ENCODE measurements around the gene ELFN1. TPM values are rescaled to one million over a fixed set of nuclear protein-coding genes. Genes with fewer than 3 reads are reported as not detected.

Gene ELFN1
- polyA plus RNA-seq, 2 donors = 0.16 to 0.39 TPM

- Histone ChIP-seq H3K4me3 (ENCODE audit: low read depth in 1 of 2, low read length in 2 of 2) (no peak overlapping the region), H3K27me3 (ENCODE audit: control insufficient read depth in 1 of 2, insufficient read depth in 2 of 2, low read length in 2 of 2) (peaks cover 0 to 5% of the 10 kb centered on the region in 2 donors), H3K4me1 (ENCODE audit: control insufficient read depth in 2 of 2, insufficient read depth in 2 of 2, low read length in 1 of 2) (peaks cover 5 to 8% of the 10 kb centered on the region in 2 donors), H3K9me3 (ENCODE audit: control insufficient read depth in 2 of 2, insufficient read depth in 1 of 2, low read depth in 1 of 2, low read length in 1 of 2) (peaks cover 0 to 4% of the 10 kb centered on the region in 2 donors), H3K36me3 (ENCODE audit: control insufficient read depth in 2 of 2, insufficient read depth in 2 of 2, low read length in 1 of 2) (no peaks in the 10 kb centered on the region), H3K27ac (ENCODE audit: low read depth in 2 of 2, low read length in 1 of 2) (no peak overlapping the region)
- 97% methylated on average over 72 of the region's 72 CpGs for WGBS, 2 donors
Observed at GRCh38 chr7:1745576-1746490, 75.8 kb downstream of the ELFN1 start.

GRCh38 chr7:1746491-1746975, 76.5 kb downstream of the ELFN1 start:
- 94% methylated on average over 52 to 60 of the region's 60 CpGs for WGBS, 2 donors
- Histone ChIP-seq H3K4me3 (ENCODE audit: low read depth in 1 of 2, low read length in 2 of 2) (no peak overlapping the region), H3K27ac (ENCODE audit: low read depth in 2 of 2, low read length in 1 of 2) (no peak overlapping the region), H3K4me1 (ENCODE audit: control insufficient read depth in 2 of 2, insufficient read depth in 2 of 2, low read length in 1 of 2) (peaks cover 5 to 8% of the 10 kb centered on the region in 2 donors), H3K36me3 (ENCODE audit: control insufficient read depth in 2 of 2, insufficient read depth in 2 of 2, low read length in 1 of 2) (no peaks in the 10 kb centered on the region), H3K27me3 (ENCODE audit: control insufficient read depth in 1 of 2, insufficient read depth in 2 of 2, low read length in 2 of 2) (peaks cover 0 to 5% of the 10 kb centered on the region in 2 donors), H3K9me3 (ENCODE audit: control insufficient read depth in 2 of 2, insufficient read depth in 1 of 2, low read depth in 1 of 2, low read length in 1 of 2) (peaks cover 0 to 4% of the 10 kb centered on the region in 2 donors)

- H3K27me3 ChIP-seq (ENCODE audit: control insufficient read depth in 1 of 2, insufficient read depth in 2 of 2, low read length in 2 of 2) = peaks cover 0 to 5% of the 10 kb centered on the region in 2 donors
- 87 to 88% methylated on average over 38 of the region's 38 CpGs for WGBS, 2 donors
- H3K4me1 ChIP-seq (ENCODE audit: control insufficient read depth in 2 of 2, insufficient read depth in 2 of 2, low read length in 1 of 2) = peaks cover 1 to 4% of the 10 kb centered on the region in 2 donors
- peaks cover 0 to 4% of the 10 kb centered on the region in 2 donors for H3K9me3 ChIP-seq (ENCODE audit: control insufficient read depth in 2 of 2, insufficient read depth in 1 of 2, low read depth in 1 of 2, low read length in 1 of 2)
- H3K27ac ChIP-seq (ENCODE audit: low read depth in 2 of 2, low read length in 1 of 2) = no peak overlapping the region
- H3K36me3 ChIP-seq (ENCODE audit: control insufficient read depth in 2 of 2, insufficient read depth in 2 of 2, low read length in 1 of 2) = no peaks in the 10 kb centered on the region
- no peak overlapping the region for H3K4me3 ChIP-seq (ENCODE audit: low read depth in 1 of 2, low read length in 2 of 2)
Observed at GRCh38 chr7:1747004-1747801, 77.1 kb downstream of the ELFN1 start.

- whole genome bisulfite sequencing, 2 donors = 45 to 53% methylated on average over 28 to 32 of the region's 32 CpGs
- H3K4me3 ChIP-seq (ENCODE audit: low read depth in 1 of 2, low read length in 2 of 2) = no peak overlapping the region
- H3K9me3 ChIP-seq (ENCODE audit: control insufficient read depth in 2 of 2, insufficient read depth in 1 of 2, low read depth in 1 of 2, low read length in 1 of 2) = peaks cover 0 to 2% of the 10 kb centered on the region in 2 donors
- no peak overlapping the region for H3K27ac ChIP-seq (ENCODE audit: low read depth in 2 of 2, low read length in 1 of 2)
- no peaks in the 10 kb centered on the region for H3K36me3 ChIP-seq (ENCODE audit: control insufficient read depth in 2 of 2, insufficient read depth in 2 of 2, low read length in 1 of 2)
- peaks cover 0 to 4% of the 10 kb centered on the region in 2 donors for H3K4me1 ChIP-seq (ENCODE audit: control insufficient read depth in 2 of 2, insufficient read depth in 2 of 2, low read length in 1 of 2)
- H3K27me3 ChIP-seq (ENCODE audit: control insufficient read depth in 1 of 2, insufficient read depth in 2 of 2, low read length in 2 of 2) = peaks cover 0 to 5% of the 10 kb centered on the region in 2 donors
Observed at GRCh38 chr7:1748076-1748838, 78.2 kb downstream of the ELFN1 start.

- no peaks in the 10 kb centered on the region for H3K36me3 ChIP-seq (ENCODE audit: control insufficient read depth in 2 of 2, insufficient read depth in 2 of 2, low read length in 1 of 2)
- 16 to 22% methylated on average over 8 of the region's 8 CpGs for WGBS, 2 donors
- peaks cover 0 to 4% of the 10 kb centered on the region in 2 donors for H3K4me1 ChIP-seq (ENCODE audit: control insufficient read depth in 2 of 2, insufficient read depth in 2 of 2, low read length in 1 of 2)
- peaks cover 0 to 2% of the 10 kb centered on the region in 2 donors for H3K9me3 ChIP-seq (ENCODE audit: control insufficient read depth in 2 of 2, insufficient read depth in 1 of 2, low read depth in 1 of 2, low read length in 1 of 2)
- H3K4me3 ChIP-seq (ENCODE audit: low read depth in 1 of 2, low read length in 2 of 2) = no peak overlapping the region
- H3K27me3 ChIP-seq (ENCODE audit: control insufficient read depth in 1 of 2, insufficient read depth in 2 of 2, low read length in 2 of 2) = peaks cover 0 to 5% of the 10 kb centered on the region in 2 donors
- H3K27ac ChIP-seq (ENCODE audit: low read depth in 2 of 2, low read length in 1 of 2) = no peak overlapping the region
Observed at GRCh38 chr7:1748839-1749173, 78.7 kb downstream of the ELFN1 start.

GRCh38 chr7:1749351-1749863, 79.3 kb downstream of the ELFN1 start:
- WGBS, 2 donors = 78 to 79% methylated on average over 18 to 19 of the region's 19 CpGs

GRCh38 chr7:1749864-1750466, 79.9 kb downstream of the ELFN1 start:
- peaks cover 0 to 2% of the 10 kb centered on the region in 2 donors for H3K9me3 ChIP-seq (ENCODE audit: control insufficient read depth in 2 of 2, insufficient read depth in 1 of 2, low read depth in 1 of 2, low read length in 1 of 2)
- WGBS, 2 donors = 39 to 44% methylated on average over 23 to 24 of the region's 24 CpGs
- no peak overlapping the region for H3K27ac ChIP-seq (ENCODE audit: low read depth in 2 of 2, low read length in 1 of 2)
- H3K27me3 ChIP-seq (ENCODE audit: control insufficient read depth in 1 of 2, insufficient read depth in 2 of 2, low read length in 2 of 2) = peaks cover 0 to 8% of the 10 kb centered on the region in 2 donors
- H3K36me3 ChIP-seq (ENCODE audit: control insufficient read depth in 2 of 2, insufficient read depth in 2 of 2, low read length in 1 of 2) = no peaks in the 10 kb centered on the region
- H3K4me1 ChIP-seq (ENCODE audit: control insufficient read depth in 2 of 2, insufficient read depth in 2 of 2, low read length in 1 of 2) = peaks cover 0 to 4% of the 10 kb centered on the region in 2 donors
- no peak overlapping the region for H3K4me3 ChIP-seq (ENCODE audit: low read depth in 1 of 2, low read length in 2 of 2)

More at GRCh38 chr7:1749351-1749863, 79.3 kb downstream of the ELFN1 start:
- Histone ChIP-seq H3K4me3 (ENCODE audit: low read depth in 1 of 2, low read length in 2 of 2) (no peak overlapping the region), H3K27me3 (ENCODE audit: control insufficient read depth in 1 of 2, insufficient read depth in 2 of 2, low read length in 2 of 2) (peaks cover 0 to 8% of the 10 kb centered on the region in 2 donors), H3K36me3 (ENCODE audit: control insufficient read depth in 2 of 2, insufficient read depth in 2 of 2, low read length in 1 of 2) (no peaks in the 10 kb centered on the region), H3K4me1 (ENCODE audit: control insufficient read depth in 2 of 2, insufficient read depth in 2 of 2, low read length in 1 of 2) (peaks cover 0 to 4% of the 10 kb centered on the region in 2 donors), H3K27ac (ENCODE audit: low read depth in 2 of 2, low read length in 1 of 2) (no peak overlapping the region), H3K9me3 (ENCODE audit: control insufficient read depth in 2 of 2, insufficient read depth in 1 of 2, low read depth in 1 of 2, low read length in 1 of 2) (peaks cover 0 to 2% of the 10 kb centered on the region in 2 donors)

GRCh38 chr7:1750541-1751021, 80.5 kb downstream of the ELFN1 start:
- no peak overlapping the region for H3K27ac ChIP-seq (ENCODE audit: low read depth in 2 of 2, low read length in 1 of 2)
- H3K4me1 ChIP-seq (ENCODE audit: control insufficient read depth in 2 of 2, insufficient read depth in 2 of 2, low read length in 1 of 2) = peaks cover 0 to 4% of the 10 kb centered on the region in 2 donors
- no peak overlapping the region for H3K4me3 ChIP-seq (ENCODE audit: low read depth in 1 of 2, low read length in 2 of 2)
- peaks cover 0 to 8% of the 10 kb centered on the region in 2 donors for H3K27me3 ChIP-seq (ENCODE audit: control insufficient read depth in 1 of 2, insufficient read depth in 2 of 2, low read length in 2 of 2)
- WGBS, 2 donors = 75 to 78% methylated on average over 23 of the region's 23 CpGs
- H3K36me3 ChIP-seq (ENCODE audit: control insufficient read depth in 2 of 2, insufficient read depth in 2 of 2, low read length in 1 of 2) = no peaks in the 10 kb centered on the region
- H3K9me3 ChIP-seq (ENCODE audit: control insufficient read depth in 2 of 2, insufficient read depth in 1 of 2, low read depth in 1 of 2, low read length in 1 of 2) = peaks cover 0 to 2% of the 10 kb centered on the region in 2 donors

All from esophagus (tissue), 2 donors.